ENCODE results near the gene APBA1.

Gene APBA1

DNA sequence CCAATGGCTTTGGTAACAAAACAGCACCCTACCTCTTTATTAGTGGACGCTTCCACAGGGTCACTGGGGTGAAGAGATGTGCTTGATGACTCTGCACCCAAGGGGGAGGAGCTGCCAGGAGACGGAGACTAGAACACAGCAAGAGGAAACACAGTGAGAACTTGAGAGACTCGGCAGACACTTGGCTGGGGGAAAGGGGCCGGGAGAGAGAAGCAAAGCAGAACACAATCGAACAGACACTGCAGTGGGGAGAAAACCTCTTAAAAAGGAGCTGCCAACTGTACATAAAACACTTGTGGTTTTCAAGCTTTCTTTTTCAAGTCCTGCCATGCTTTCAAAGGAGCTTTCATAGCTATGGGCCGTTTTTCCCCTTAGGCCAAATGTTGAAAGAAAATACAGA lies 196.2 kb downstream of the APBA1 start:
- DNase-seq (ENCODE audit: low read depth, low spot score), result no peak

DNA sequence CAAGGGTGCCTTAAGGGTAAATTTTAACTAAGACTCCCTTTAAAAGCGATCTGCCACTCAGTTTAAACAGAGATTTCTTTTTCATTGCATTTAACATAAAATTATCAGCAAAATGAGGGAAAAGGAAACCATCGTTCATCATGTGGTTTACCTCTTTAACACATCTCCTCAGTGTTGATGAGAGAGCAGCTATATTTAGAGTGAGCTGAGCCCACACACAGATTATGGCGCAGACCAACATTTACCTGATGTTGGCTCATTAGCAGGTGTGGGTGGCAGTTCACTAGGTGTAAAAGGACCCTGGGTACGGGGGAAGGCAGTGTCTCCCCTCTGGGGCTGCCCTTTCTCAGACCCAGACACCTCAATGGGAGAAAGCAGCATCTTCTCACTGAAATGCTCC lies 197.3 kb downstream of the APBA1 start:
- DNase-seq (ENCODE audit: low read depth, low spot score), result no peak

DNA sequence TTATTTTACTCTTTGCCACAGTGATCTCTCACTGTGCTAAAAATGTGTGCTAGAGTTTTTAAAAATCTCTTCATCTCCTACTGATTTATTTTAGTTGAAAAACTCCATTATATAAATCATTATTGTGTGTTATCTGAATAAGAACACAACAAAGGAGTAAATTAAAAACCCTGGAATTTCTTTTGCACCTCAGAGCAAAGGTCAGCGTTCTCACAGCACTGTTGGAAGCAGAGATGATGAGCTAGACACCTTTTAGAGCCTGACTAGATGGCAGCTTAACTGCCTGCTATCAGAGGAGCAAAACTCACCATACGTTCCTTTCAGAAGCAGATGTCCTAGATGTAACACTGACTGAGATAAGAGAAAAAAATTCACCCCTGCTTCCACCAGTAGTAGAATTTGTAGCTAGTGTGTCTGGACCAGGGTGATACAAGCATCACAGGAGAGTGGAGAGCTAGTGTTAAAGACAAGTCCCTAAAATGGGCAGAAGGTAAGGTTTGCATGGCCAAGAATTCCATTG lies 200.0 kb downstream of the APBA1 start:
- DNase-seq (ENCODE audit: low read depth, low spot score), result no peak

DNA sequence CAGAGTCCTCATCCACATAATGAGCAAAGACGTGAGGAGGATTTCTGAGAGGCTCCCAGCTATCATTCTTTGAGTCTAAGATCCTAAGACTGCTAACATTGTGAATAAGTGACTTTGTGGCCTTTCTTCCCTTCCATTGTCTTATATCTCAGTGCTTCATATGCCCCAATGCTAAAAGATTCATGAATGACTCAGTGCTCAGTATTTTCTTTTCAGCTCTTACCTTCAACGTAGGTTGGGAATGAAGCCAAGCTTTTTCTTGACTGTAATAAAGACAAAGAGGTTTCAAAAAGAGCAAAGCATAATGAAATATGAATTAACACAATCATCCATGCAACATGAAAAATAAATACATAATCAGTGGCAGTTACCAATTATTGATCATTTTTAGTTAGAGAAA lies 200.7 kb downstream of the APBA1 start:
- no peak for DNase-seq (ENCODE audit: low read depth, low spot score)

DNA sequence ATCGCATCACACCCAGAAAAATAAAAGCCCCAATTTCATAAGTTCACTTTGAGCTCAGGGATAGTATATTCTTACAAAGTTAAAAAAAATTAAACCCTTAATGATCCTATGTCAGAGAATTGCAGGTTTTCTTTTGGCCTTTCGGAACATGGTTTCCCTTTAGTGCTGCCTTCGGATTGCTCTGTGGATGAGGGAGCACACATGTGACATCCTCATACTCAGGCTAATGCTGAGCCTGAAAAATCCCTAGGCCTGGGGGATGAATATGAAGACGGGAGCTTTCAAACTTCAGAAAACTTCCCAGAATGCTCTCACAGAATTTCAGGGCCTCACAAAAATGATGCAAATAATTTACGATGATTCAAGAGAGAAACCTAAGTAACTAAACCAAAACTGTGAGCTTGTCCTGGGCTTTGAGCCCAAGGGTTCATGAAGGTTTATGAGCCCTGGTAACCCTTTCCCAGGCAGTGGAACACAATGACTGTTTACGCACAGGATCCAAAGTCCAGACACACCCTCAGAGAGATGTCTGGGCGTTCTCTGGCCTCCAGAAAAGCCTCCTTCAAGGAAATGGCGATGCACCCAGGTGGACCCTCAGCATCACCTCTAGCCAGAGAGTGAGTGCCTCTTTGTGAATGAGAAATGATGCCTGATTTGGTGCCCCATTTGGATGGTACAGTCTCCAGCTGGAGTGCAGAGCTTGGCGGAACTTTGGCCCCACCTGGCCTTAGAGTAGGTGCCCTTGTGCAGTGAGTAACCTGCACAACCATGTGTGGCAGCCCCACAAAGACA lies 201.8 kb downstream of the APBA1 start:
- no peak for DNase-seq (ENCODE audit: low read depth, low spot score)

DNA sequence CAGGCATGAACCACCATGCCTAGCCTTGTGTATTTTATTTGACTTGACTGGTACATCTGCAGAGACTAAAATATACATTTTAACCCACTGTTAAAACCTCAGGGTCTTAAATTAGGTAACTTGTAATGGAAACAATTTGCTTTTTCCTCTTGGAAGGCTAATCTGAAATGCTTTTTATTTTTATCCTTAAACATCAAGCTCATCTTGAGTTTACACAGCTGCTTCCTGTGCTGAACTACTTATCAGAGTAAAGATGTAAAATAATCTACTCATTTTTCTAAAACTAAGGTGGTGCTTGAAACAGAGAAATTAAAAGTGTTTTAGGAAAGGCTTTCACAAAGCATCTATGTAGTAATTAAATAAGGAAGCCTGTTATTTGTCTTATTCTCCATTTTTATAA lies 203.0 kb downstream of the APBA1 start:
- DNase-seq (ENCODE audit: low read depth, low spot score), result no peak

DNA sequence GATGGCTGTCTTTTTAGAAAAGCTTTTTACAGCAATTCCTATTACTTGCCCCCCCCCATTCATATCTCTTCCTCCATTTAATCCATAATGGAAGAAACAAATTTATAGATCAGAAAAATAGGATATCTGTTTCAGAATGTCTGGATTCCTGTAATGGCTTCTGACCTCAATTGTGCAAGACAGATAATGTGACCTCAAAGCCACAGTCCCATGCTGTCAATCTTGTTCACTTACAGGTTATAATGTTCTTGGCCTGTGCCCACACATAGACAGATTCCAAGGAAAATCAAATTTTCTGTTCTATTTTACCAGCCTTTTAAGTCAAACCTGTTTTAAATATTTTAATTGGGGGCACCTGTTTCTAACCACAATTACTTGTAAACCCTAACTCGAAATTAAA lies 203.8 kb downstream of the APBA1 start:
- no peak for DNase-seq (ENCODE audit: low read depth, low spot score)

DNA sequence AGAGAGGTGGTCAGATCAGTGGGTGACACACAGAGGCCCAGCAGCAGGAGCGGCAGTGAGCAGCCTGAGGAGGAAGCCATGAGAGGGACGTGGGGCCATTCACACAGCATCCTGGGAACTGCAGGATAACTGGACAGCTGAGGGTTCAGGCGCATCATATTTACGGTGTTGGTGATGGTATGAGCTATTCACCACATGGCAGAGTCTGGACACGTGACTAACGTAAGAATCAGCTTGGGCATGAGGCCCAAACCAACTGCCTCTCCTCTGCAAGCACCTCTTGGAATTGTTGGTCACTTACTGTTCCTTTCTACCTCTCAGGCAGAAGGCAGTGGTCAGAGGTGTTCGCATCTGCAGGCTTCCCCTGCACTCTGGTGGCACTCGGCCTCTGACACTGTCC lies 206.0 kb downstream of the APBA1 start:
- no peak for DNase-seq (ENCODE audit: low read depth, low spot score)

DNA sequence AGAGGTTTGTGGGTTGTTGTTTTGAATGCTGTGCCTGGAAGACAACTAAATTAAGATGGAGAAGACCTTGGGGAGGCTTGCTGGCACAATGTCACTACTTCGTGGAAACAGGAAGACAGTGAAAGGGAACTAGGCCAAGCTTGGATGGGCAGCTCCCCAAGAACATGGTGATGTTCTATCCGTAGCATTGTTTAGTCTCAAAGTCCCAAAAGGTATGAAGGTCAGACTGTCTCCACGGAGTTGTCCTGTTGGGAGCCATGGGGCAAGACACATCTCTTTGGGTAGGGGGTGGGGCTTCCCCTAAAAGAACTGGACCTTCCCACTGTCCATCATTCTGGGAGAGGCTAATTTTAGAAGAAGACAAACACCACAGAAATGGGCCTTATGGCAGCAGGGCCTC lies 206.7 kb downstream of the APBA1 start:
- DNase-seq (ENCODE audit: low read depth, low spot score), result no peak

DNA sequence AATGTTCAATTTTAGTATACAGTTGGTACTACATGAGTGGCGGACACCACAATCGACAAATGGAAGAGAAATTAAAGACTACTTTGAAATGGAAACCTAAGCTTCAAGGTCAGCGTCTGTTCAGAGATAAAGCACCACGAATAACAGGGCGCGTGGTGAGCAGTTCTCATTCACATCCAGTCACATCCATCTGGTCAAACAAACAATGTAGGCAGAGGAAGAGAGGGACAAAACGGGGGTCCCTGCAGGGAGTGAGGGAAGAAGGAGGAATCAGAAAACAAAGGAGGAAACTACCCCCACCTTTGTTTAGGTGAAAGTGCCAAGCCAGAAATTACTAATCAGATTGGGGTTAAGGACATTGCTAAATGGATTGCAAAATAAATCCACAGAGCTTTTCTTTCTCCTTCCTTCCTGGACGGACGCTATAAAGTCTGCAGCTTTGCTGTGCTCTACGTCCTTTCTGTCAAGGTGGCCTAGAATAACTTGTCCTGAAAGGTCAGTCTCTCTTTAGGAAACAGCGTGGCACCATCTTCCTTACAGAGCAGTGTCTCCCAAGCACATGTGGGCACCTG lies 208.6 kb downstream of the APBA1 start:
- no peak for DNase-seq (ENCODE audit: low read depth, low spot score)

DNA sequence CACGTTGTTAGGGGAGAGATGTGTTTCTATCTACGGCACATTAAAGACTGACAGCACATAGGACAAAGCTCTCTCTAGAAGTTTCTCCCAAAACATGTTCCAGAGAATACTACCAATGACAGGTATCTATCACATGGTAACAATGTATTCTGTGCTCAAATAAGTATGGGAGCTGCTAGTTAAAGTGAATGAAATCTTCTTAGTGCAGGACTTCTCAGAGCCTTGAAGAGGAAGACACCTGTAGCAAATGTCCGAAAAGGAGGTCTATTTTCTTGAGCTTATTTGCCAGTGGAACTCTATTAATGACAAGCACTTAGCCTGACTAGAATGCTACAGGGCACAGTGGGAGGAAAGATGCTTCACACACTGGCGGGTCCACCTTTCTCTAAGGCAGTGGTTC lies 209.8 kb downstream of the APBA1 start:
- DNase-seq (ENCODE audit: low read depth, low spot score), result no peak

DNA sequence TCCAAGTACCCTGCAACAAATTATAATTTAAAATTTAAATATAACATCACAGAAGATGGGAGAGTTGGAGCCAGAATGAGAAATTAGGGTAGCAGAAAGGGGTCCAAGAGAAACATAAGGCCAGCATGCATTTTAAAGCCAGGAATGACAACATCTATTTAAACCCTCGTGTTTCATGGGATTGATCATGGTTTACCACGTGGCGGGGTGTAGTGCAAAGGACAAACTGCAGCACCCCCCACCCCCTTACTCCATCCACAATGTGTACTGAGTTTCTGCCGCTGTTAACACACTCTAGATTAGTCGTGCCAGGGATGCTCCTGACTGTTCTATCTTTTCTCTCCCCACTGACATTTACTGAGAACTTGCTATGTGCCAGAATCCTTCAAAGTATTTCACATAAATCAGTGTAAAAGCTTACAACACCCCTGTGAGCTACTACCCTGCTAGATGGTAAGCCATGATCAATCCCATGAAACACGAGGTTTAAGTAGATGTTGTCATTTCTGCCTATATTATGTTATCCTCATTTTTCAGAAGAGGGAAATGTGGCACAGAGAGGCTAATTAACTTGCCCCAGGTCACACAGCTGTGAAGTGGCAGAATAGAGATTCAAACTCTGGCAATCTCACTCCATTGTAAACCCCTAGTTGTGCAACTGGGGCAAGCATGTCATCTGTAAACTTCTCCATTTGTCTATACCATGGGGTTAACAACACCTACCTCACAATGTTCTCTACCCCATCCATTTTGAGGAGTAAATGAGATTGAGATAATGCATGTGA lies 210.9 kb downstream of the APBA1 start:
- no peak for DNase-seq (ENCODE audit: low read depth, low spot score)

DNA sequence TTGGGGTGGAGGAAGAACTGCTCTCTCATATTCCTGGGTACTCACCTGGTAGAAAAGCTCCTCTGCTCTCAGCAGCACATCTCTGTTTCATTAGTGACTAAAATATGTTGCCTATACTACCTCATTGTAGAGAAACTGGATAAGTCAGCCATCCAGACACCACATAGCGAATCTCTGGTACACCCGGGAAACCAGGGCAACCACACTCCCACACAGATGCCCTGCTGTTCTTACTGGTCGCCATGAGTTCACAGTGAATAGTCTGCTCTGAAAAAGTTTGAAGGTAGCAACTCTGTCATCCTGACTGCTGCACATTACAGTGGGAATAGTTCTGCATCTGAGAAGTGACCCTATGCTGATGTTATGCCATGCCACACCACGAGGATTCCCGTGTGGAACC lies 212.2 kb downstream of the APBA1 start:
- no peak for DNase-seq (ENCODE audit: low read depth, low spot score)

DNA sequence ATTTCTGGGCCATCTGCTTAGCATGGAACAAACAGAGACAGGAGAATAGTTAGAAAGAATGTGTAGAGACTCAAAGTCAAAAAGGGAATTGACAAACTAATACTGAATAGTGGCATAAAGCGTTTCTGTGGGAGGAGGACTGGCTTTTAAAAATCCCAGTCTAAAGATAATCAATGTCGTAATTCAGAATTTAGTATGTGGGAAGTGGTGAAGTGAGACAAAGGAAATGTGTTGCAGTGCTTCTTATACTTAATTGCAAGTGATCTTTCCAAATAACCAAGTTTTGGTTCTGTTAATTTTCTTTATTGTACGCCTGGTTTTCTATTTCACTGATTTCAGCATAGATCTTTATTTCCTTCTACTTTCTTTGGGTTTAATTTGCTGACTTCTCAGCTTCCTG lies 214.0 kb downstream of the APBA1 start:
- no peak for DNase-seq (ENCODE audit: low read depth, low spot score)

DNA sequence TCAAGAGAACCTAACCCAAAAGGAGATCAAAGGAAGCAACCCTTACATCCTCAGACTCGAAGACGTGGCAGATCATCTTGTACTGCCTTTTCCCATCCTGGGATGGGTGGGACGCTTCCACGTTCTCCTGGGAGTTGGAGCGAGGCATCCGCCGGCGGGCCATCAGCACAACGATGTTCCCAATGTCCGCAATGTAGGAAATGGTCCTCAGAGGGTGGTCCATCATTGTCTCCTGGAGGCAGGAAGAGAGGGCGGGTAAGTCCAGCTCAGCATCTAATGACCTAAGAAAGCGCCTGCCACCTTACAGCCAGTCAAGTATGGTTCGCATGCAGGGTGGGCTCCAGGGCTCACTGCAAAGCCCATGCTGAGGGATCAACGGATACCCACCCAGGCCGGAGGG lies 216.0 kb downstream of the APBA1 start:
- DNase-seq (ENCODE audit: low read depth, low spot score), result no peak

DNA sequence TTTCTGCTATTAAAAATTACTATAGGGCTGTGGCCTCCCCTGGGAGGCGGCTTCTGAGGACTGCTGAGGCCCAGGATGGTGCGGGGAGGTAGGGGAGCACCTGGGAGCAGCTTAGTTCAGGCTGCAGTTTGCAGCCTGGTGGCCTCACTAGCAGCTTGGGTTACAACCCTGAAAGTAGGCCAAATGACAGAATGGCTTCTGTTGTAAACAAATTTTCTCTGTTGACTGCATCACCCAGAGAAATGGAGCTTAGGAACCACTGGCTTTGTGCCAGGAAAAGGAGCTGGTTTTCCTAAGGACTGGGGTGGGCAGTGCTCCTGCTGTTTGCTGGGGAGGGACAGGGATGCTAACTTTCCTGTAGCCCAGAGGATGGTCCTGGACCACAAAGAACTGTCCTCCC lies 216.9 kb downstream of the APBA1 start:
- DNase-seq (ENCODE audit: low read depth, low spot score), result no peak

DNA sequence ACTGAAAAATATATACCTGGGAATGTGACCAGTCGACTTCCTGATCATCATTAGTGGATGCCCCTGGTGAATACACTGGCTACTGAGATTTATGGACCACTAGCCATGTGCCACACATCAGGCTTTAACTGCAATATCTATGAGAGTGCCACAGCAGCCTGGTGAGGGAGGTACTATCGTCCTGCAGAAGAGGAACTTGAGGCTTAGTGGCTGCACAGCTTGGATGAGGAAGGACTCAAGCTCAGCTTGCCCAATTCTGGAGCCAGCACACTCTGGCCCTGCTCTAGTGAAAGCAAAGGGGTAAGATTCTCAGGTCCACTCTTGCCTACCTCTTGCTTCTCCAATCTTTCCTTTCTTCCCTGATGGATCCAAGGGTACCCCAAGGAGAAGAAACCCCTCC lies 217.8 kb downstream of the APBA1 start:
- DNase-seq (ENCODE audit: low read depth, low spot score), result no peak

DNA sequence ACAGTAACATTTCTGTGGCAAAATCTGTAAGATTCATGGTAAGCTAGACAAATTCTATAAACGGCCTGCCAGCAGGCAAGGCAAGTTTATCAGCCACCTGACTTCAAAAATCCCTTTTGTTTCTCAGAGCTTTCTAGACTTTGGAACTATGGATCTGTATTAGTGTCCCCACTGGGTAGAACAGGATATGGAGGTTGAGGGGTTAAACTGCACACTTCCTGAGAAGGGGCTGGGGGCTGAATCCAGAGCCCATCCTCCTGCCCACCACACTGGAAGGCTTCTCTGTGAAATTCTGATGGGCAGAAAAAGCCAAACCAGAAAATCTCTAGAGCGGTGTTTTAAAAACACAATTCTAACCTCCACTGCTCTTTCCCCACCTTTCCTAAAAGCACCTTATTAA lies 218.4 kb downstream of the APBA1 start:
- no peak for DNase-seq (ENCODE audit: low read depth, low spot score)

DNA sequence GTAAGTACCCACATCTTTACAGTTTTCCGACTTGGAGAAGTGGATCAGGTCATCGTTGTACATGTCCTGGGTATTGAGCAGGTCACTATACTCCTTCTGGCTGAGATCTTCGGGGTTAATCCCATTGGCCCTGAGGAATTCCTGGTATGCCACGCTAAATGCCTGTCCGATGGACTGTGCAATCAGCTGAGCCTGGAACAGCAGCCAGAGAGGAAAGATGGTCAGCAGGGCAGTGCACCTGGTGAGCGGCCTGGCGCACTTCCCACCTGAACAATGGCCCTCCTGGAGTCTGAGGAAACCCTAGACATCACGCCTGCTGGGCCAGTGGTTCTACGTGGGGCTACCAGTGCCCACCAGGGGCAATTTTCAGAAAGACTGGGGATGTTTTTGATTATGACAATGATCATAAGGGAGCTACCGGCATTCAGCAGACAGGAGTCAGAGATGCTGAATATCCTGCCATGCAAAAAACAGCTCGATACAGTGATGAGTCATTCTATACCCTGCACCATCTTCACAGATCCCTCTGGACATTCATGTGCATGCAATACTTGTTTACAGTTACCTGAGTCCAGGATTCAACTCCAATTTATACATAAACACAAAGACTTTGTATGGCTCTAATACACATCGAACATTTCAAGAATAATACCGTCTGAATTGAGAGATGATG lies 219.9 kb downstream of the APBA1 start:
- no peak for DNase-seq (ENCODE audit: low read depth, low spot score)

DNA sequence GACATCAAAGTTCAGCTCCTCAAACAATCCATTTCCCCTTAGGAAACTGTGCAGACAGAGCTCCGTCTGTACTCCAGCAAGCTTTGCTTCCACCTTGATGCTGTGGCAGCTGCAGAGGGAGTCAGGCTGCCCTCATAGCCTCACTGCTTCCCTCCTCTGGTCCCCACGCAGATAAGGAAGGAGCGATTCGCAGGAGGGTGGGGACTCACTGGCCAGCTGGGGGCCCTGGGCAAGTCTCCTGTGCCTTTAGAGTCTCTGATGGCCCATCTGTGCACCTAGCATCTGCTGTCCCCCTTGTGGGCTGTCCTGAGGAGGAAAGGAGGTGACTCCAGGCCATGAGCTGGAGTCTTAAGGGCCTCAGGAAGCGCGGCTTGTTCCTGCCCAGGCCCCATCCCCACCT lies 225.7 kb downstream of the APBA1 start:
- DNase-seq (ENCODE audit: low read depth, low spot score), result no peak

DNA sequence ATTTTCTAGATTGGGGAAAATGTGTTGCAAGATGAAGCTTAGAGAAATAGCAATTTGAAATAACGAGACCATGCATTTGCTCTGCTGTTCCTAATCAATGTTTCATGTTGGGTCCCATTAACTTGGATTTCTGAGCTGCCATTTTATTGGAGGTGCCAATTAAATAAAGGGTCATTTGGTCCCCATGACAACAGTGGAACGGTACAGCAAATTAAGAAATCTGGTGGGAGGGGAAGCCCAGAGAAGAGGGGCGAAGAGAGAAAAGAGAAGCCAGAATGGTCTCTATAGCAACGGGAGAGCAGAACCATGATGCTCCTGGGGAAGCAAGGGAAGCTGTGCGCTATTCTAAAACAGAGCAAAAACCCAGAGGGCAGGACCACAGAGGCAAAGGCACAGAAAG lies 226.9 kb downstream of the APBA1 start:
- DNase-seq (ENCODE audit: low read depth, low spot score), result no peak

DNA sequence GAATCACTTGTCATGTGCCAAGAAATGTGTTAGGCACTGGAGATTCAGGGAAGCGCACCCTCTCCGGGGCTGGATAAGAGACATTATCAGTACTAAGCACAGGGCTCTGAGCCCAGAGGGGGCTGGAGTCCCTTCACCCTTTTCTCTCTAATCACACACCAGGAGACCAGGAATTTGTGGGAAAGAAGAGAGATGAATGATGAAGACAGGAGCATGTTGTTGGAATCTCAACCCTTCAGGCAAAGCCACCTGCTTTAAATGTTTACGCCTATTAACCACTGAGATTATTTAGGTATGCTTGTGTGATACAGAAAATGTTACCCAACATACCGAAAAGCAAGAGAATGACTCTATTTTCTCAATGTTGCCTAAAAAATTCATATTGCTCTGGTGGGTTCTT lies 227.4 kb downstream of the APBA1 start:
- DNase-seq (ENCODE audit: low read depth, low spot score), result no peak

Measured in activated naive CD8-positive, alpha-beta T cell treated with anti-CD3 and anti-CD28 coated beads, Interleukin-2, amount 50 U/mL, for 16 hours (primary cell).